Dendritic cell treated with granulocyte-macrophage colony-stimulating factor and Interleukin-4, amounts not matched to agents 40 ng/mL and 50 ng/mL, for 4 days (primary cell): ENCODE data around the gene ALDOB.

Source experiments
- H3K27ac Mint-ChIP-seq: one replicate; pipeline ENCODE4 v1.8.0; 2022; ENCODE audit warnings: mild to moderate bottlenecking, mixed read lengths
- H3K27me3 Mint-ChIP-seq: one replicate; pipeline ENCODE4 v1.8.0; 2022; ENCODE audit warnings: mild to moderate bottlenecking, mixed read lengths
- H3K36me3 Mint-ChIP-seq: one replicate; pipeline ENCODE4 v1.8.0; 2022; ENCODE audit warnings: low read depth, mixed read lengths
- H3K4me1 Mint-ChIP-seq: one replicate; pipeline ENCODE4 v1.8.0; 2022; ENCODE audit warnings: low read depth, mixed read lengths
- H3K4me3 Mint-ChIP-seq: one replicate; pipeline ENCODE4 v1.8.0; 2022; ENCODE audit warnings: mild to moderate bottlenecking, moderate library complexity, mixed read lengths
- H3K9me3 Mint-ChIP-seq: one replicate; pipeline ENCODE4 v1.8.0; 2022; ENCODE audit warnings: mixed read lengths
- intact Hi-C: fragments of 100-400 bp; cut with micrococcal nuclease; formaldehyde crosslinking; loops from one replicate; pipeline ENCODE4 v1.15.0; 2022

Gene ALDOB

GRCh38 chr9:101446732-101447131 is 11.2 kb upstream of the ALDOB start:
- Mint-ChIP-seq H3K27ac (no peak overlapping the region), H3K4me3 (no peak overlapping the region), H3K4me1 (peaks cover 19% of the 10 kb centered on the region), H3K9me3 (no peaks in the 10 kb centered on the region), H3K36me3 (no peaks in the 10 kb centered on the region), H3K27me3 (peaks cover 29% of the 10 kb centered on the region)
- intact Hi-C loops, result no loop called here

GRCh38 chr9:101445353-101446029 is 9.9 kb upstream of the ALDOB start:
- Mint-ChIP-seq H3K27me3 (peaks cover 24% of the 10 kb centered on the region), H3K9me3 (no peaks in the 10 kb centered on the region), H3K27ac (no peak overlapping the region), H3K4me3 (no peak overlapping the region), H3K4me1 (peaks cover 19% of the 10 kb centered on the region), H3K36me3 (no peaks in the 10 kb centered on the region)
- intact Hi-C loops, result no loop called here

DNA sequence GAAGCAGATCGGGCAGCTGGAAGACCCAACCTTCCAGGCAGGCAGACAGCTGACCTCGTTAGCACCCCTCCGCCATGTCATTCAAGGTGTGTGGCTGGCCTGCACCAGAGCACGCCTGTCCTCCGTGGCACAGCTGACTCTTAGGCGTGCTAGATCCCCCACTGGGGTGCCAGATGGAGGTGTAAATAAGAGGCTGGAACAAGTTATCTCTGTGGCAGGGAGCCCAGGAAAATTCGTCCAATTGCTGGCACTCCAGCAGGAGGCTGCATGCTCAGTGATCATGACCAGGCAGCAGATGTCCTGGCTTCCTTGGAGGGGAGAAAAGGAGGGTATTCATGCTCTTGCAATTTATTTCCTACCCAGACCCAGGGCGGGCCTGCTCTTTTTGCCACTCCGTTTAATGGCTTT is 7.8 kb upstream of the ALDOB start:
- H3K4me1 Mint-ChIP-seq, result peaks cover 6% of the 10 kb centered on the region
- no peak overlapping the region for H3K27ac Mint-ChIP-seq
- H3K9me3 Mint-ChIP-seq, result no peaks in the 10 kb centered on the region
- H3K27me3 Mint-ChIP-seq, result peaks cover 9% of the 10 kb centered on the region
- H3K4me3 Mint-ChIP-seq, result no peak overlapping the region
- intact Hi-C loops, result no loop called here
- H3K36me3 Mint-ChIP-seq, result no peaks in the 10 kb centered on the region

- intact Hi-C loops, result no loop called here
- no peak overlapping the region for H3K4me3 Mint-ChIP-seq
- H3K4me1 Mint-ChIP-seq, result peaks cover 5% of the 10 kb centered on the region
- no peak overlapping the region for H3K27ac Mint-ChIP-seq
- peaks cover 8% of the 10 kb centered on the region for H3K27me3 Mint-ChIP-seq
- H3K36me3 Mint-ChIP-seq, result no peaks in the 10 kb centered on the region
- H3K9me3 Mint-ChIP-seq, result no peaks in the 10 kb centered on the region
Observed at GRCh38 chr9:101442736-101443135, 7.2 kb upstream of the ALDOB start.

DNA sequence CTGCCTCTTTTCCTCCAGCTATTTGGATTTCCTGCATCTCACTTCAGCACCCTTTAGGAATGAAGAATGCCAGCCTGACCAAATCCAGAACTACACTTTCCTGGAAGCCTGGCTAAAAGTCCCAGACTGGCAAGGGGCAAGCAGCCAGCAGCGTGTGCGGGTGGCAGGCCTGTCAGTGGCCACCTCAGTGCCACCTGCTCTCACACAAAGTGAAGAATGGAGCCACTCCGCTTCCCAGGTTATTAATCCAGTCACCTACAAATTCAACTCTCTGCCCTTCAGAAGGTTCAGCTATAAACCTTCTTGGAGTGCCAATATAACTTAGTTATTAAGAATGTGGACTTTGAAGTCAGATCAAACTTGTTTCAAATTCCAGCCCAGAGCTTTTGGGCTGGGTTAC is 6.7 kb upstream of the ALDOB start:
- Mint-ChIP-seq H3K27ac (no peak overlapping the region), H3K4me1 (peaks cover 5% of the 10 kb centered on the region), H3K4me3 (no peak overlapping the region), H3K36me3 (no peaks in the 10 kb centered on the region), H3K27me3 (peaks cover 8% of the 10 kb centered on the region), H3K9me3 (no peaks in the 10 kb centered on the region)
- intact Hi-C loops, result no loop called here

DNA sequence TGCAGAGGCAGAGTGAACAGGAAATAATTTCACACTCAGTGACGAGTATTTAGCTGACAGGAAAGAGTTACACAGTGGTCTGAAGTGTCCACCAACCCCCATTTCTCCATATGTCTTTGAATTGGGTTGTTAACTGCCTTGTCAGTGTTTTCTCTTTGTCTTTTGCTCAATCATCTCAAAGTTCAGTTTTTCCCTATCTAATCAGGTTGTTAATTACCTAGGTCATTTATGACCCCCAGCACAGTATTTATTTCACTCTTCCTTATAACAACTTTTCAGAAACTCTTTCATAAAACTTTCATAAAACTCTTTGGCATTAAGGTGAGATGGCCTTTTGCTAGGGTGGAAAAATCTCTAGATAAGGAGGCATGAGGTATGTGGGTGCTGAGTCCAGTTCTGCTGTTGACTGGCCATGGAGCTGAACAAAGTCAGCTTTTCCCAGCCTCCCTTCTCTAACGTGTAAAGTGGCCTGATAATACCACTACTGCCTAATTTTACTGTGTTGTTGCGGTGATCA is 5.2 kb upstream of the ALDOB start:
- H3K27me3 Mint-ChIP-seq, result peaks cover 7% of the 10 kb centered on the region
- no peaks in the 10 kb centered on the region for H3K36me3 Mint-ChIP-seq
- H3K4me3 Mint-ChIP-seq, result no peak overlapping the region
- H3K27ac Mint-ChIP-seq, result no peak overlapping the region
- no peaks in the 10 kb centered on the region for H3K9me3 Mint-ChIP-seq
- intact Hi-C loops, result no loop called here
- peaks cover 5% of the 10 kb centered on the region for H3K4me1 Mint-ChIP-seq

GRCh38 chr9:101438523-101438922 is 2.9 kb upstream of the ALDOB start:
- no peak overlapping the region for H3K27ac Mint-ChIP-seq
- H3K4me1 Mint-ChIP-seq, result no peaks in the 10 kb centered on the region
- H3K9me3 Mint-ChIP-seq, result no peaks in the 10 kb centered on the region
- H3K4me3 Mint-ChIP-seq, result no peak overlapping the region
- intact Hi-C loops, result loop anchor here (10.0 kb wide), 1 partner anchor 64 kb away; no protein-coding TSS in a partner anchor
- no peaks in the 10 kb centered on the region for H3K36me3 Mint-ChIP-seq
- H3K27me3 Mint-ChIP-seq, result peaks cover 2% of the 10 kb centered on the region

DNA sequence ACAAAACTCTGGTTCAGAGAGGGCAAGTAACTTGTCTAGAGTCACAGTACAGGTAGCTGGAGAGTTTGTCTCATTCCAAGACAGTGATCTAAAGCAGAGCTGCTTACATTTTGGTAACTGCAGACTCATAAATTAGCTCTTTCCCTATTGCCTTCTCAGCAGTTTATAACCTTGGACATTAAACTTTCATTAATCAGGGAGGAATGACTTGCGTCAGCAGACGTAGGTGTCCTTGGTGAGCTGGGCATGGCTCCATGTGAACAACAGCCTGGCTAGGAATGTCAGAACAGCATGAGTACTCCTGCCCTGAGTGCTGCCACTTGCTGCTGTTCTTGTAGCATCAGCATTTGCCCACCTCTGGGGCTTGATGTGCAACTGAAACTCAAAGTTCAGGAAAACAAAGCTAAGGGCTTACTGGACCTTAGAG is 2.2 kb upstream of the ALDOB start:
- no peaks in the 10 kb centered on the region for H3K4me1 Mint-ChIP-seq
- intact Hi-C loops, result loop anchor here (10.0 kb wide), 1 partner anchor 63 kb away; no protein-coding TSS in a partner anchor
- no peaks in the 10 kb centered on the region for H3K9me3 Mint-ChIP-seq
- H3K36me3 Mint-ChIP-seq, result no peaks in the 10 kb centered on the region
- H3K27me3 Mint-ChIP-seq, result peaks cover 2% of the 10 kb centered on the region
- H3K27ac Mint-ChIP-seq, result no peak overlapping the region
- H3K4me3 Mint-ChIP-seq, result no peak overlapping the region

GRCh38 chr9:101434998-101435397 is 576 bp downstream of the ALDOB start:
- H3K36me3 Mint-ChIP-seq, result no peaks in the 10 kb centered on the region
- no peak overlapping the region for H3K27ac Mint-ChIP-seq
- intact Hi-C loops, result loop anchor here (10.0 kb wide), 1 partner anchor 60 kb away; no protein-coding TSS in a partner anchor
- H3K9me3 Mint-ChIP-seq, result no peaks in the 10 kb centered on the region
- H3K27me3 Mint-ChIP-seq, result peaks cover 2% of the 10 kb centered on the region
- H3K4me1 Mint-ChIP-seq, result no peaks in the 10 kb centered on the region
- no peak overlapping the region for H3K4me3 Mint-ChIP-seq

- no peaks in the 10 kb centered on the region for H3K9me3 Mint-ChIP-seq
- no peaks in the 10 kb centered on the region for H3K4me1 Mint-ChIP-seq
- H3K27me3 Mint-ChIP-seq, result peaks cover 2% of the 10 kb centered on the region
- H3K4me3 Mint-ChIP-seq, result no peak overlapping the region
- H3K36me3 Mint-ChIP-seq, result no peaks in the 10 kb centered on the region
- intact Hi-C loops, result loop anchor here (10.0 kb wide), 1 partner anchor 58 kb away; no protein-coding TSS in a partner anchor
- H3K27ac Mint-ChIP-seq, result no peak overlapping the region
Observed at GRCh38 chr9:101433229-101433628, 2.3 kb downstream of the ALDOB start.

DNA sequence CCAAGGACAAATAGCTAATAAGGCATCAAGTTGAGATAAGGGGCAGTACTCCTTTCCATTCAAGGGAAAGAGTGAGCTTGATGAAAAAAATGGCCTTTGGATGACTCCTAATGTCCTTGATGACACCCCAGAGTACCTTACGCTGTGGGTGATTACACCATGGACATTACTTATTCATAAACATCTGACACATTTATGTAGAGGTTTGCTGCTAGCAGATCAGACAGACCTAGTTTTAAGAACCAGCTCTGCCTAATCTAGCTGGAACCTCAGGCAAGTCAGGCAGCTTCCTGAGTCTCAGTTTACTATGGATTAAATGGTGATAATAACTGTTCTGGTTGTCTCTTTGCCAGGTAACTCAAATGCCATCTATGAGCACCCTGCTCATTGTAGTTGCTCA is 2.8 kb downstream of the ALDOB start:
- Mint-ChIP-seq H3K4me3 (no peak overlapping the region), H3K27me3 (peaks cover 2% of the 10 kb centered on the region), H3K27ac (no peak overlapping the region), H3K36me3 (no peaks in the 10 kb centered on the region), H3K4me1 (no peaks in the 10 kb centered on the region), H3K9me3 (no peaks in the 10 kb centered on the region)
- intact Hi-C loops, result loop anchor here (10.0 kb wide), 1 partner anchor 58 kb away; no protein-coding TSS in a partner anchor

DNA sequence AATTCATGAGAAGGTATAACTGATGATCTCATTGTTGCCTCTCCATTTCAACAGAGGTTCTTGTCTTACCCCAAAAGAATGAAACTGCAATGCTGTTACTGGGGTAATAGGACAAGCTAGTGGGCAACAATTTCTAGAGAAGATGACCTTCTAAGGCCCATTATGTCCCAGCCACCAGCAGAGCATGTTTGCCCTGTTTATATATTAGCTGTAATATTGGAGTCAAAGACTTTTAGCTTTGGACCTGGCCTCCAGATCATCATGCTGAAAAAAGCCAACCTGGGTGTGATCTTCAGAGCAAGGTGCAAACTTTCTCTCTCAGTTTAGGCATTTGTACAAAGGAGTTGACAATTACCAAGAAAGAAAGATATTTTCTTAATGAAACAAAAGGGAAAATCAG is 3.4 kb downstream of the ALDOB start:
- Mint-ChIP-seq H3K4me3 (no peak overlapping the region), H3K36me3 (no peaks in the 10 kb centered on the region), H3K27ac (no peak overlapping the region), H3K4me1 (no peaks in the 10 kb centered on the region), H3K9me3 (no peaks in the 10 kb centered on the region), H3K27me3 (peaks cover 2% of the 10 kb centered on the region)
- intact Hi-C loops, result loop anchor here (10.0 kb wide), 1 partner anchor 57 kb away; no protein-coding TSS in a partner anchor

GRCh38 chr9:101429736-101430135 is 5.8 kb downstream of the ALDOB start:
- H3K27me3 Mint-ChIP-seq, result no peaks in the 10 kb centered on the region
- intact Hi-C loops, result loop anchor here (10.0 kb wide), 1 partner anchor 55 kb away; no protein-coding TSS in a partner anchor
- no peaks in the 10 kb centered on the region for H3K4me1 Mint-ChIP-seq
- no peak overlapping the region for H3K27ac Mint-ChIP-seq
- H3K9me3 Mint-ChIP-seq, result no peaks in the 10 kb centered on the region
- H3K4me3 Mint-ChIP-seq, result no peak overlapping the region
- no peaks in the 10 kb centered on the region for H3K36me3 Mint-ChIP-seq

DNA sequence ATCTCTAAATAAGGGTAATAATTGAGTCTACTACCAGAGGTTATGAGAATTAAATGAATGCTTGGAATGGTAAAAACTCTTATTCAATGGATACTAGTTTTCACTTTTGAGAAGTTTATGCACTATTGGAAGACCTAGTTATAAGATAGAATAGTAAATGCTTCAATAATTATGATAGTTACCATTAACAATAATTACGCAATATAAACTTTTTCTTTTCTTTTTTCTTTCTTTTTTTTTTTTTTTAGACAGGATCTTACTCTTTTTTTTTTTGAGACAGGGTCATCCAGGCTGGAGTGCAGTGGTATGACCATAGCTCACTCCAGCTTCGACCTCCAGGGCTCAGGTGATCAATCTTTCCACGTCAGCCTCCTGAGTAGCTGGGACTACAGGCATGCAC is 6.7 kb downstream of the ALDOB start:
- Mint-ChIP-seq H3K36me3 (no peaks in the 10 kb centered on the region), H3K4me1 (no peaks in the 10 kb centered on the region), H3K4me3 (no peak overlapping the region), H3K27ac (no peak overlapping the region), H3K27me3 (no peaks in the 10 kb centered on the region), H3K9me3 (no peaks in the 10 kb centered on the region)
- intact Hi-C loops, result no loop called here
